IPS-20b (cell line): ENCODE data around the gene DMBT1.

Experiments used
- H3K27ac ChIP-seq: one replicate; pipeline ENCODE4 v1.5.1; 2013; ENCODE audit warnings: low read length
- H3K27me3 ChIP-seq: 2 replicates; pipeline ENCODE4 v1.6.1; 2013; ENCODE audit warnings: mild to moderate bottlenecking, low read length, inconsistent platforms; ENCODE audit not compliant: insufficient read depth
- H3K36me3 ChIP-seq: 2 replicates; pipeline ENCODE4 v1.6.1; 2013; ENCODE audit warnings: low read depth, mild to moderate bottlenecking, inconsistent platforms, low read length, moderate library complexity; ENCODE audit not compliant: insufficient read depth
- H3K4me1 ChIP-seq: 2 replicates; pipeline ENCODE4 v1.6.1; 2013; ENCODE audit warnings: mild to moderate bottlenecking, control low read depth, inconsistent platforms, low read length, moderate library complexity; ENCODE audit not compliant: insufficient read depth
- H3K4me3 ChIP-seq: 2 replicates; pipeline ENCODE4 v1.5.1; 2013; ENCODE audit warnings: mild to moderate bottlenecking, low read length, inconsistent platforms
- H3K9ac ChIP-seq: 2 replicates; pipeline ENCODE4 v1.6.1; 2013; ENCODE audit warnings: low read depth, mild to moderate bottlenecking, inconsistent platforms, low read length, moderate library complexity
- H3K9me3 ChIP-seq: 2 replicates; pipeline ENCODE4 v1.6.1; 2013; ENCODE audit warnings: mild to moderate bottlenecking, low read depth, low read length, inconsistent platforms; ENCODE audit not compliant: insufficient read depth

The DMBT1 gene

GRCh38 chr10:122638106-122638505, 77.6 kb downstream of the DMBT1 start:
- Histone ChIP-seq H3K9me3 (no peaks in the 10 kb centered on the region), H3K36me3 (no peaks in the 10 kb centered on the region), H3K27ac (no peak overlapping the region), H3K4me3 (no peak overlapping the region), H3K9ac (no peak overlapping the region), H3K27me3 (no peaks in the 10 kb centered on the region), H3K4me1 (no peaks in the 10 kb centered on the region)

GRCh38 chr10:122639801-122640200, 79.2 kb downstream of the DMBT1 start:
- H3K9ac ChIP-seq = no peak overlapping the region
- no peak overlapping the region for H3K4me3 ChIP-seq
- no peaks in the 10 kb centered on the region for H3K9me3 ChIP-seq
- no peaks in the 10 kb centered on the region for H3K4me1 ChIP-seq
- no peak overlapping the region for H3K27ac ChIP-seq
- no peaks in the 10 kb centered on the region for H3K36me3 ChIP-seq
- H3K27me3 ChIP-seq = no peaks in the 10 kb centered on the region

DNA sequence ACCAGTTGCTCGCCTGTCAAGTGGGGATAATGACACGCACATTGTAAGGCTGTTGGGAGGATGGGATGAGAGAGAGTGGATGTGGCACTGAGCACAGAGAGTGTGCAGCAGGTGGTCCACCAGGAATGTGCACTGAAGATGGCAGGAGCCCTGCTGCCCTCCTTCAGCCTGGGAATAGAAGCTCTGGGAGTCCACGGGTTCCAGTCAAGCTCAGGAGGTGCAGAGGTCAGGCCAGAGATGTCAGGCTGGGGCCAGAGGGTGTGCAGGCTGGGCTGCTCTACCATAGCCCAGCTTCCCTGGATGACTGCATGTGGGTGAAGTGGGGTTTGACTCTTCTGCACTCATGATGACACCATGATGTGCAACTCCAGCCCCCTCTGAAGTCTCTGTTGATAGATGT, 80.4 kb downstream of the DMBT1 start:
- H3K9ac ChIP-seq = no peak overlapping the region
- no peaks in the 10 kb centered on the region for H3K4me1 ChIP-seq
- H3K36me3 ChIP-seq = no peaks in the 10 kb centered on the region
- no peak overlapping the region for H3K4me3 ChIP-seq
- H3K27ac ChIP-seq = no peak overlapping the region
- no peaks in the 10 kb centered on the region for H3K9me3 ChIP-seq
- no peaks in the 10 kb centered on the region for H3K27me3 ChIP-seq

DNA sequence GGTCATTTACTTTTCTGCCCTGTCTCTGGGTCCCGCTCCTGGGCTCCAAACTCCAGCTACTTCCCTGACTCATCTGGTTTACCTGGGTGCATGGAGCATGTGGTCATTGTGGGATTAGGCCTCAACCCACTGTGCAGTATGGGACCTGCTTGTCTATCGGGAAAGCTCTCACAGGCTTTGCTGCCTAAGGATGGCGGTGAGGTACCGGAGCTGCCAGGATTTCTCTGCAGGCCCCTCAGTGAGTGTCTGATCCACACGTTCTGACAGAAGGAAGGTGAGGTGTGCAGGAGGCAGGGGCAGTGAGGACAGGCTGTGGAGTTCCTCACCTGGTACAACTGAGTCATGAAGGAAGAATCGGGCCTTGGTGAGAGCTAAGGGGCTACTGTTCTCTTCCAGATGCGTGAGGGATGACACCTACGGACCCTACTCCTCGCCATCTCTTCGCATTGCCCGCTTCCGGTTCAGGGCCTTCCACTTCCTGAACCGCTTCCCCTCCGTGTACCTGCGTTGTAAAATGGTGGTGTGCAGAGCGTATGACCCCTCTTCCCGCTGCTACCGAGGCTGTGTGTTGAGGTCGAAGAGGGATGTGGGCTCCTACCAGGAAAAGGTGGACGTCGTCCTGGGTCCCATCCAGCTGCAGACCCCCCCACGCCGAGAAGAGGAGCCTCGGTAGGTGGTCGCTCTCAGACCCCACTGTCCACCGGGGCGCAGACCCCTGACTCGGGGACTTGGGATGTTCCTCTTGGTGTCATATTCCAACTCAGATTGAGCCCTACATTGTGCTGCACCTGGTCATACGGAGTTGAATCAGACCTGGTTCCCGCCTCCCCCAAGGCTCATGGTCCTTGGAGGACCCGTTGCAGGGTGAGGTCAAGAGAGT, 82.4 kb downstream of the DMBT1 start:
- Histone ChIP-seq H3K9ac (no peak overlapping the region), H3K4me1 (no peaks in the 10 kb centered on the region), H3K36me3 (no peaks in the 10 kb centered on the region), H3K27me3 (no peaks in the 10 kb centered on the region), H3K4me3 (no peak overlapping the region), H3K27ac (no peak overlapping the region), H3K9me3 (no peaks in the 10 kb centered on the region)

DNA sequence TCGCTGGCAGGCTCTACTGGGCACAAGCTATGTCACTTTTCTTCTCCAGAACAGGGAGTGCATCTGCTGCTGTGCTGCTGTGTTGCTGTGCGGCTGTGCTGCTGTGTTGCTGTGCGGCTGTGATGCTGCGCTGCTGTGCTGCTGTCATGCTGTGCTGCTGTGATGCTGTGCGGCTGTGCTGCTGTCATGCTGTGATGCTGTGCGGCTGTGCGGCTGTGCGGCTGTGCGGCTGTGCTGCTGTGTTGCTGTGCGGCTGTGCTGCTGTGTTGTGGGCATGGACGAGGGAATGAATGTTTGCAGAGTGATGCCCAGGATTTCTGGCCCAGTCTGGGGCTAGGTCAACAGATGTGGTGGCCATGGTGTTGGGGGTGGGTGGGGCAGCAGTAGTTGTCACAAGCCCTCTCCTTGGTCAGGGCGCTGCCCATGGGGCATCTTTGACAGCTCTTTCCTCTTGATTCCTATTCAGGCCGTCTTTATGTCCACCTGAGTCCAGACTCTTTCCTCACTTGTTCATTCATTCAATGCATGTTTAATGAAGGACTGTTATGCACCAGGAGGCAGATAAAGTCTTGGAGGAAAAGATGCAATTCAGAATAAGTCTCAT, 83.5 kb downstream of the DMBT1 start:
- H3K36me3 ChIP-seq = no peaks in the 10 kb centered on the region
- H3K9me3 ChIP-seq = no peaks in the 10 kb centered on the region
- no peaks in the 10 kb centered on the region for H3K4me1 ChIP-seq
- H3K27me3 ChIP-seq = no peaks in the 10 kb centered on the region
- no peak overlapping the region for H3K27ac ChIP-seq
- H3K9ac ChIP-seq = no peak overlapping the region
- H3K4me3 ChIP-seq = no peak overlapping the region

DNA sequence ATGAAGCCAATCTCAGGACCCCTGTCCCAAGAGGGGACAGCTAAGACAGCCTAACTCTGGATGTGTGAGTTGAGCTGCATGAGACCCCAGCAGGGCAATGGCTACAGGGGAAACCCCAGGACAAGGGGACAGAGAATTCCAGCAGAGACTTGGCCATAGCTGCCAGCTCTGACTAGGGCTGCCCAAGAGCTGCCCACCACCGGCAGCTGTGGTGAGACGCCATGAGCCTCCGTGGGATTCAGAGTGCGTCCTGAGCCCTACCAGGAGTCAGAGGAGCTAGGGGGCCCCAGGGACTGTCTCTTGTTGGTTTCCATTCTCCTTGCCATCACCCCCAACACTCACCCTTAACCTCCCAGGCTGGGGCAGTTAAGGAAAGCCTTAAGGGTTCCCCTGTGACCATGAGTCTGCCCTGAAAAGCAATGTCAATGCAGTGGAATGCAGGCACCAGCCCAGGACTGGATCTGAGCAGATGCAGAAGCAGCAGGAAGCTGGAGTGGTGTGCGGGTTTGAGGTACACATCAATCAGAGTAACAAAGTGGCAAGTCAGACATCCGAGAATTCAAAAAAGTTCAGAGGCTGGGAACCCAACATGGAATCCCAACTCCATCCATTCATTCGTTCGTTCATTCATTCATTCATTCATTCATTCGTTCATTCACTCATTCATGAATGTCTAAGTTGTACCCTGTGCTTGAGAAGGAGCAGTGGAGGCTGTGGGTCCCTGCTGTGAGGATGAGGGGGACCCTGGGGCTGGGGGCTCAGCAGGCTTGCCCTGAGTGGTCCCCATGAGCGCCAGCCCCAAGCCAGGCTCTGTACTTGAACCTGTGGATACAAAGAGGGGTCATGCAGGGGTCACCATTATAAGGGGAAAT, 86.2 kb downstream of the DMBT1 start:
- Histone ChIP-seq H3K27me3 (no peaks in the 10 kb centered on the region), H3K9me3 (no peaks in the 10 kb centered on the region), H3K9ac (no peak overlapping the region), H3K27ac (no peak overlapping the region), H3K4me3 (no peak overlapping the region), H3K36me3 (no peaks in the 10 kb centered on the region), H3K4me1 (no peaks in the 10 kb centered on the region)

DNA sequence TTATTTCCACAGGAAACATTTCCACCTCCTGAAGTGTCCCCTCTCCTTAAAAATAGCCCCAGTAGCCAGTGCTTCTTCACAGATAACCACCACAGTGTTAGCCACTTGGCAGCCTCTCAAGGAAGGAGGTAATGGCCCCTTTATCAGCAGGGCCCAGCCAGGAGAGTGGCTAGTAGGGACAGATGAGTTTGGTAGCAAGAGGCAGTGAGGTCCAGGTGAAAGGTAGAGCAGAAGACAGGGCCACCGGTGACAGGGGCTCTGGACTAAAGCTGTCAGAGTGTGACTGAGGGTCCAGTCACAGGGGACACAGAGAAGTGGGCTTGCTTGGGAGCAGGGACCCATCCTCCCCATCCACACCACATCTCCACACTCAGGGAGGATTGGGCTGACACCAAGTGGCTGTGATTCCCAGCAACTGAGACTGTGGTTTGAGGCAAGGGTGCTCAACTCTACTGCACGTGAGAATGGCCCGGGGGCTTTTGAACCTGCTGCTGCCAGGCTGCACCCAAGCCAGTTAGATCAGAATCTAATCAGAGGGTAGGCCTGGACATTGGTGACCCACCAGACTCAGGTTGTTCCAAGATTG, 86.9 kb downstream of the DMBT1 start:
- no peaks in the 10 kb centered on the region for H3K4me1 ChIP-seq
- no peaks in the 10 kb centered on the region for H3K36me3 ChIP-seq
- H3K4me3 ChIP-seq = no peak overlapping the region
- H3K27me3 ChIP-seq = no peaks in the 10 kb centered on the region
- H3K27ac ChIP-seq = no peak overlapping the region
- no peak overlapping the region for H3K9ac ChIP-seq
- no peaks in the 10 kb centered on the region for H3K9me3 ChIP-seq

GRCh38 chr10:122648599-122649428, 88.3 kb downstream of the DMBT1 start:
- Histone ChIP-seq H3K4me3 (no peak overlapping the region), H3K27ac (no peak overlapping the region), H3K27me3 (no peaks in the 10 kb centered on the region), H3K36me3 (no peaks in the 10 kb centered on the region), H3K9me3 (no peaks in the 10 kb centered on the region), H3K9ac (no peak overlapping the region), H3K4me1 (no peaks in the 10 kb centered on the region)

GRCh38 chr10:122649903-122650302, 89.3 kb downstream of the DMBT1 start:
- H3K9ac ChIP-seq = no peak overlapping the region
- H3K9me3 ChIP-seq = no peaks in the 10 kb centered on the region
- no peaks in the 10 kb centered on the region for H3K27me3 ChIP-seq
- H3K27ac ChIP-seq = no peak overlapping the region
- H3K4me3 ChIP-seq = no peak overlapping the region
- no peaks in the 10 kb centered on the region for H3K36me3 ChIP-seq
- H3K4me1 ChIP-seq = no peaks in the 10 kb centered on the region

DNA sequence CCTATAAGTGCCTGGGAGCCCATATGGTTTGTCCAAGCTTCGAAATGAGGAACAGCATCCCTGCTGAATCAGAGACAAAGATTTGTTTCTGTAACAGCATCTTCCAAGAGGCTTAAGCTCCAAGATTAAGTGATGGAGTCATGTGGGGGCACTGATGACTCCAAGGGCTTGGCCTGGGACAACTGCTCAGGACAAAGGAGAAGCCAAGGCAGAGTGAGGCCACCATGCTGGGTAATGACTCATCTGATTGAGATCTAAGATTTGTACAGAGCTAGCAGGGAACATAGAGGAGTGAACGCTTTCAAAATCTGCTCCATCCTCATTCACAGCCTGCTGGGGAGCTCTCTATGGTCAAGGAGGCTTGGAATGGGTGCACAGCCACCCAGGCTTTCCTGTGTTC, 89.8 kb downstream of the DMBT1 start:
- H3K9ac ChIP-seq = no peak overlapping the region
- no peak overlapping the region for H3K27ac ChIP-seq
- H3K27me3 ChIP-seq = no peaks in the 10 kb centered on the region
- no peaks in the 10 kb centered on the region for H3K4me1 ChIP-seq
- H3K36me3 ChIP-seq = no peaks in the 10 kb centered on the region
- no peak overlapping the region for H3K4me3 ChIP-seq
- H3K9me3 ChIP-seq = no peaks in the 10 kb centered on the region
